GM12878 (cell line): Measurements from ENCODE around the gene BPIFB3. TPM values are rescaled to one million over a fixed set of nuclear protein-coding genes. Genes with fewer than 3 reads are reported as not detected.

Source experiments
- ATAC-seq: fragments of 200-7000 bp; cut with Tn5 transposase; 3 replicates; pipeline ENCODE4 v1.9.1; 2020; ENCODE audit warnings: mild to moderate bottlenecking, moderate library complexity
- BruUV-seq: library from RNA; stranded (reverse); fragments of 400-500 nt; replicated peaks from 2 replicates; lab custom pipeline; 2021; lab: Mats Ljungman, UMichigan
- CTCF ChIA-PET: fragments of 300-600 bp; sonication (Branson Sonifier 250); formaldehyde crosslinking; extraction: SDS; loops from one replicate; lab custom pipeline; 2021; ENCODE audit warnings: inconsistent platforms; lab: Yijun Ruan, JAX
- POLR2A ChIA-PET: fragments of 350-600 bp; formaldehyde crosslinking; extraction: SDS; loops from one replicate; lab custom pipeline; 2021; ENCODE audit warnings: inconsistent platforms; lab: Charles Lee
- RAD21 ChIA-PET: fragments of 300-600 bp; sonication (Branson Sonifier 250); formaldehyde crosslinking; loops from one replicate; lab custom pipeline; 2023; ENCODE audit warnings: antibody characterized with exemption; ENCODE audit not compliant: unreplicated experiment; lab: Charles Lee
- SMC1A ChIA-PET: fragments of 300-600 bp; sonication (Branson Sonifier 250); formaldehyde crosslinking; loops from one replicate; lab custom pipeline; 2023; ENCODE audit not compliant: unreplicated experiment, uncharacterized antibody; lab: Charles Lee
- DNase-seq: peaks from one replicate; pipeline ENCODE4 v3.0.0-alpha.2; 2011; ENCODE audit warnings: low read depth, low spot score
- FAIRE-seq: peaks from 3 replicates; lab custom pipeline; 2011; peaks lifted over from hg19 to GRCh38; lab: Jason Lieb, UNC
- H2AFZ ChIP-seq: 2 replicates; pipeline ENCODE4 v1.6.0; 2011; ENCODE audit warnings: low read depth, low read length, control low read depth; ENCODE audit not compliant: control insufficient read depth
- H3K27ac ChIP-seq: 2 replicates; pipeline ENCODE4 v1.5.1; 2011; ENCODE audit warnings: control low read depth; ENCODE audit not compliant: control insufficient read depth, insufficient read depth
- H3K27me3 ChIP-seq, 2 experiments: replicated peaks in 1 of 2; 2 replicates each; pipeline versions ENCODE4 v1.6.0 to v1.6.1; 2011; ENCODE audit warnings: low read length in 1 of 2; ENCODE audit not compliant: control insufficient read depth in 2 of 2, insufficient read depth in 2 of 2
- H3K36me3 ChIP-seq, 2 experiments: 2 replicates each; pipeline ENCODE4 v1.5.1; 2011; ENCODE audit warnings: low read length in 1 of 2; ENCODE audit not compliant: control insufficient read depth in 2 of 2, insufficient read depth in 2 of 2
- H3K4me1 ChIP-seq: 2 replicates; pipeline ENCODE4 v1.6.1; 2011; ENCODE audit warnings: mild to moderate bottlenecking, low read length, moderate library complexity, mixed read lengths; ENCODE audit not compliant: control insufficient read depth, insufficient read depth
- H3K4me2 ChIP-seq: 2 replicates; pipeline ENCODE4 v1.6.0; 2011; ENCODE audit warnings: control low read depth; ENCODE audit not compliant: control insufficient read depth, insufficient read depth
- H3K4me3 ChIP-seq: fragments of 200-600 bp; sonication (generic); 2 replicates; pipeline ENCODE4 v1.5.1; 2016
- H3K79me2 ChIP-seq: 2 replicates; pipeline ENCODE4 v1.6.0; 2011; ENCODE audit warnings: low read length; ENCODE audit not compliant: control insufficient read depth, insufficient read depth
- H3K9ac ChIP-seq: 2 replicates; pipeline ENCODE4 v1.8.0; 2011; ENCODE audit warnings: low read length, control low read depth, mixed read lengths; ENCODE audit not compliant: control insufficient read depth, insufficient read depth
- H3K9me3 ChIP-seq: replicated peaks from 3 replicates; pipeline ENCODE4 v1.5.1; 2011; ENCODE audit warnings: mild to moderate bottlenecking, low read length; ENCODE audit not compliant: control insufficient read depth, insufficient read depth
- H4K20me1 ChIP-seq: 2 replicates; pipeline ENCODE4 v1.6.0; 2011; ENCODE audit not compliant: control insufficient read depth, insufficient read depth
- ESRRA ChIP-seq: IDR thresholded peaks from 2 replicates; pipeline ENCODE4 v1.6.1; 2012; ENCODE audit warnings: mild to moderate bottlenecking, low read length, improper control_type of control experiment
- FOS ChIP-seq: IDR thresholded peaks from 3 replicates; pipeline ENCODE4 v1.6.1; 2011; ENCODE audit warnings: borderline replicate concordance; ENCODE audit not compliant: insufficient read length; ENCODE audit errors: extremely low read depth
- MTA3 ChIP-seq: IDR thresholded peaks from 2 replicates; pipeline ENCODE4 v1.6.1; 2012; ENCODE audit warnings: low read length, inconsistent platforms, borderline replicate concordance
- NKRF ChIP-seq: fragments of 450-650 bp; conservative IDR thresholded peaks from 2 replicates; pipeline ENCODE4 v1.6.1; 2017; ENCODE audit warnings: mild to moderate bottlenecking, moderate library complexity
- NRF1 ChIP-seq: conservative IDR thresholded peaks from 2 replicates; pipeline ENCODE4 v1.6.1; 2011; ENCODE audit warnings: mild to moderate bottlenecking, low read depth, low read length, improper control_type of control experiment
- PBX3 ChIP-seq: IDR thresholded peaks from 2 replicates; pipeline ENCODE4 v1.6.1; 2011; ENCODE audit warnings: mild to moderate bottlenecking, low read depth, low read length, moderate library complexity; ENCODE audit not compliant: insufficient replicate concordance
- PML ChIP-seq: IDR thresholded peaks from 2 replicates; pipeline ENCODE4 v1.6.1; 2012; ENCODE audit warnings: low read length, inconsistent platforms
- RUNX3 ChIP-seq: IDR thresholded peaks from 2 replicates; pipeline ENCODE4 v1.6.1; 2012; ENCODE audit warnings: low read length, inconsistent platforms
- SKIL ChIP-seq: fragments of 450-650 bp; IDR thresholded peaks from 2 replicates; pipeline ENCODE4 v1.6.1; 2017; ENCODE audit warnings: mild to moderate bottlenecking, low read depth, inconsistent platforms; ENCODE audit not compliant: poor library complexity, severe bottlenecking
- TAF1 ChIP-seq: IDR thresholded peaks from 2 replicates; pipeline ENCODE4 v1.6.1; 2011; ENCODE audit warnings: mild to moderate bottlenecking, low read depth, low read length, borderline replicate concordance
- TCF7 ChIP-seq: IDR thresholded peaks from 2 replicates; pipeline ENCODE4 v1.6.1; 2014; ENCODE audit warnings: antibody characterized with exemption, borderline replicate concordance
- YY1 ChIP-seq: IDR thresholded peaks from 2 replicates; pipeline ENCODE4 v1.6.1; 2011; ENCODE audit warnings: low read depth, mild to moderate bottlenecking, low read length
- ZBTB11 ChIP-seq: fragments of 450-650 bp; formaldehyde crosslinking; IDR thresholded peaks from 2 replicates; pipeline ENCODE4 v1.5.0; 2022; ENCODE audit warnings: mild to moderate bottlenecking, missing genetic modification characterization
- ZNF384 ChIP-seq: IDR thresholded peaks from 2 replicates; pipeline ENCODE4 v1.6.1; 2012; ENCODE audit warnings: low read depth, mild to moderate bottlenecking, low read length, improper control_type of control experiment, borderline replicate concordance
- WGBS: methylation state at CpG from one replicate; pipeline ENCODE4 v1.1.6; 2016; ENCODE audit warnings: low lambda C conversion rate; ENCODE audit not compliant: insufficient replicate concordance, insufficient coverage; ENCODE audit errors: missing lambda C conversion rate; 5-methylcytosine and 5-hydroxymethylcytosine counted together
- in situ Hi-C: fragments of 300-500 bp; cut with MboI; formaldehyde crosslinking; loops from 9 replicates; pipeline ENCODE4 v1.14.3; 2018; ENCODE audit warnings: mixed read lengths
- intact Hi-C: fragments of 100-400 bp; cut with micrococcal nuclease; formaldehyde crosslinking; loops from one replicate; pipeline ENCODE4 v1.14.2; 2022; ENCODE audit not compliant: unreplicated experiment
- polyA plus RNA-seq, 11 experiments: library from polyadenylated mRNA; depleted of rRNA in 4 of 11; unstranded in 6 of 11; stranded (reverse) in 5 of 11; fragments of >200 nt; fragmentation: Nextera tagmentation in 4 of 11; fragmentation: Illumina TruSeq in 1 of 11; extraction: Ambion mirVana in 4 of 11; extraction: Trizol in 1 of 11; gene quantifications; 1 replicate in 1 of 11; 2 replicates in 10 of 11; pipeline versions ENCODE4 v1.2.1 to v1.2.3, GENCODE V29; 2011 to 2016; ENCODE audit warnings: inconsistent platforms in 2 of 11, missing spikeins in 2 of 11, low read depth in 1 of 11
- total RNA-seq, 4 experiments: library from RNA; depleted of rRNA in 3 of 4; stranded (reverse); fragments of >200 nt in 3 of 4; fragmentation: Illumina TruSeq in 1 of 4; extraction: Trizol in 1 of 4; gene quantifications; 2 replicates each; pipeline versions ENCODE4 v1.2.1 to v1.2.3, GENCODE V29; 2013 to 2021

Gene BPIFB3
- total and polyA plus RNA-seq, 10 of the 15 experiments (the other 5 are each of a cell fraction or from before 2014, with no cell fraction given), result not detected

- Histone ChIP-seq H3K27me3 (peaks cover 0 to 1% of the 10 kb centered on the region in 2 experiments; a peak in 1 of 4 replicates), H3K4me1 (no peaks in the 10 kb centered on the region), H2AFZ (no peak overlapping the region), H3K27ac (no peak overlapping the region), H3K36me3 (no peaks in the 10 kb centered on the region), H3K4me2 (no peak overlapping the region), H3K9me3 (no peaks in the 10 kb centered on the region), H4K20me1 (no peaks in the 10 kb centered on the region), H3K79me2 (no peaks in the 10 kb centered on the region), H3K9ac (no peak overlapping the region), H3K4me3 (no peak overlapping the region)
- POLR2A ChIA-PET, result no interaction called here
- SMC1A ChIA-PET, result no interaction called here
- CTCF ChIA-PET, result interaction anchor here (0.8 to 2.0 kb wide), 4 partner anchors 37 to 285 kb away, joined by 3 to 9 read pairs (median 4); no protein-coding TSS in a partner anchor
- intact Hi-C loops (loop anchor here (5.0 kb wide), 1 partner anchor 173 kb away; no protein-coding TSS in a partner anchor), in situ Hi-C loops (no loop called here)
- FAIRE-seq (no peak), DNase-seq (no peak), ATAC-seq (no peak)
- RAD21 ChIA-PET, result interaction anchor here (1.2 kb wide), 1 partner anchor 175 kb away, joined by 4 read pairs; no protein-coding TSS in a partner anchor
- TF ChIP-seq YY1, result no peak
- no peak for TF ChIP-seq PML
- no peak for TF ChIP-seq FOS
- TF ChIP-seq ESRRA, result no peak
- no peak for TF ChIP-seq RUNX3
- TF ChIP-seq SKIL, result no peak
- TF ChIP-seq MTA3, result no peak
- no peak for TF ChIP-seq TCF7
- TF ChIP-seq PBX3, result no peak
- TF ChIP-seq ZBTB11 (CRISPR knock-in tag), result no peak
- TF ChIP-seq ZNF384, result no peak
- no peak for TF ChIP-seq TAF1
- no peak for TF ChIP-seq NRF1
- TF ChIP-seq NKRF, result no peak
- 13% methylated on average over 6 of the region's 6 CpGs for WGBS
- no TSS peak for BruUV-seq
Observed at GRCh38 chr20:33075281-33075680, 21.6 kb downstream of the BPIFB3 start.
